ENCODE data around the gene CHRND.

Gene CHRND

DNA sequence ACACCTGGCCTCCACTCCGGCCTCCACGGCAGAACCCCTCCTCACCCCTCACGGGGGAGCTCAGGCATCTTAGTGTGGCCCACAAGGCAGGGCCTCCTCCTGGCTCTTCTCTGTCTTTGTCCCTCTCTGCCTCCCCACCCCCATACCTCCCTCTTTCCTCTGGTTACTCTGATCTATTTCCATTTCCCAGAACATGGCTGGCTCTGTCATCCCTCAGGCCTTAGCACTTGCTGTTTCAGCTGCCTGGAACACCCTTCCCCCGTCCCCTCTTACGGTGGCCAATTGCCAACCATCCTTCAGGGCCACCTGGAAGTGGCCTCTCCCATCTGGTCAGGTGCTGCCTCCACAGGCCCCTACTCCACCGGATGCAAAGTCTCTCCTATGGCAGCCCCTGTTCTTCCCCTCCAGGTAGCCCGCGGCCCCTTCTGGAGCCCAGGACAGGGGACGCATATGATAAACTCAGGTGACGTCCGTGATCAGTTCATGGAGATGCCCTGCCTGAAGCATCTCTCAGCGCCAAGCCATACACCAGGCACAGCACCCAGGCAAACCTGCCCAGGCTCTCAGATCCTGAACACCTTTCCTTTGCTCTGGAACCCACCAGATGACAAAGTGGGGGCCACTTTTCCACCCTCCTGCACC lies 34.7 kb upstream of the CHRND start:
- Histone ChIP-seq H3K79me2 (ENCODE audit: insufficient read depth, low read depth) (no peaks in the 10 kb centered on the region), H3K4me1 (ENCODE audit: low read depth, poor library complexity, severe bottlenecking) (no peaks in the 10 kb centered on the region), H4K20me1 (ENCODE audit: insufficient read depth) (no peaks in the 10 kb centered on the region), H3K9ac (no peak overlapping the region), H2AFZ (ENCODE audit: low read depth) (no peak overlapping the region), H3K4me3 (IDR thresholded peaks at IDR 0.05; ENCODE audit: insufficient read depth, low read depth, low read length) (no peak overlapping the region), H3K27me3 (ENCODE audit: insufficient read depth, low read depth) (no peaks in the 10 kb centered on the region), H3K4me2 (no peak overlapping the region), H3K36me3 (ENCODE audit: insufficient read depth) (no peaks in the 10 kb centered on the region), H3K27ac (no peak overlapping the region)
- TF ChIP-seq, protein P1, sequence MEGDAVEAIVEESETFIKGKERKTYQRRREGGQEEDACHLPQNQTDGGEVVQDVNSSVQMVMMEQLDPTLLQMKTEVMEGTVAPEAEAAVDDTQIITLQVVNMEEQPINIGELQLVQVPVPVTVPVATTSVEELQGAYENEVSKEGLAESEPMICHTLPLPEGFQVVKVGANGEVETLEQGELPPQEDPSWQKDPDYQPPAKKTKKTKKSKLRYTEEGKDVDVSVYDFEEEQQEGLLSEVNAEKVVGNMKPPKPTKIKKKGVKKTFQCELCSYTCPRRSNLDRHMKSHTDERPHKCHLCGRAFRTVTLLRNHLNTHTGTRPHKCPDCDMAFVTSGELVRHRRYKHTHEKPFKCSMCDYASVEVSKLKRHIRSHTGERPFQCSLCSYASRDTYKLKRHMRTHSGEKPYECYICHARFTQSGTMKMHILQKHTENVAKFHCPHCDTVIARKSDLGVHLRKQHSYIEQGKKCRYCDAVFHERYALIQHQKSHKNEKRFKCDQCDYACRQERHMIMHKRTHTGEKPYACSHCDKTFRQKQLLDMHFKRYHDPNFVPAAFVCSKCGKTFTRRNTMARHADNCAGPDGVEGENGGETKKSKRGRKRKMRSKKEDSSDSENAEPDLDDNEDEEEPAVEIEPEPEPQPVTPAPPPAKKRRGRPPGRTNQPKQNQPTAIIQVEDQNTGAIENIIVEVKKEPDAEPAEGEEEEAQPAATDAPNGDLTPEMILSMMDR (conservative IDR thresholded peaks at IDR 0.05; ENCODE audit: low read depth, low read length) = no peak

DNA sequence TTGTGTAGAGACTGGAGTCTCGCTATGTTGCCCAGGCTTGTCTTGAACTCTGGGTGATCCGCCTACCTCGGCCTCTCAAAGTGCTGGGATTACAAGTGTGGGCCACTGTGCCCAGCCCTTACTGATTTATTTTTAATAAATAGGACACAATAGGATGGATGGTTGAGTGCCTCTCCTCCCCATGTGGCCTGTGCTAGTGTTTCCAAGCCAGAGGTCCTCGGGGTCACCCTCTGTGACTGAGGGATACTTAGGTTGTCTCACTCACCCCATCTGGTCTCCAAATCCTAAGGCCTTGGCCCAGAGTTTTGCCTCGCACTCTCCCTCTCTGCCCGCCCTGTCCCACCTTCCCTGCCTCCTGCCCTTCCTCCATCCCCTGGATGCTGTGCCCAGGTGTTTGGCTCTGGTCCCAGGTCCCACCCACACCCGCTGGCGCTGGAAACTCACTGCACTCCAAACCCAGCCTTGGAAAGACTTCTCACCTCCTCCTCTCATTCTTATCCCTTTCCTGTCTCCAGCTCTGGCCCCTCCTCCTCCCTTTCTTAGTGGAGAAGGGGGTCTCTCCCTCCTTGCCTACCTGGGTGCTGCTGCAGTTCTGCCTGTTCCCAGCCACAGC lies 33.6 kb upstream of the CHRND start:
- H2AFZ ChIP-seq (ENCODE audit: low read depth) = no peak overlapping the region
- TF ChIP-seq, protein P1 (conservative IDR thresholded peaks at IDR 0.05; ENCODE audit: low read depth, low read length) = no peak

DNA sequence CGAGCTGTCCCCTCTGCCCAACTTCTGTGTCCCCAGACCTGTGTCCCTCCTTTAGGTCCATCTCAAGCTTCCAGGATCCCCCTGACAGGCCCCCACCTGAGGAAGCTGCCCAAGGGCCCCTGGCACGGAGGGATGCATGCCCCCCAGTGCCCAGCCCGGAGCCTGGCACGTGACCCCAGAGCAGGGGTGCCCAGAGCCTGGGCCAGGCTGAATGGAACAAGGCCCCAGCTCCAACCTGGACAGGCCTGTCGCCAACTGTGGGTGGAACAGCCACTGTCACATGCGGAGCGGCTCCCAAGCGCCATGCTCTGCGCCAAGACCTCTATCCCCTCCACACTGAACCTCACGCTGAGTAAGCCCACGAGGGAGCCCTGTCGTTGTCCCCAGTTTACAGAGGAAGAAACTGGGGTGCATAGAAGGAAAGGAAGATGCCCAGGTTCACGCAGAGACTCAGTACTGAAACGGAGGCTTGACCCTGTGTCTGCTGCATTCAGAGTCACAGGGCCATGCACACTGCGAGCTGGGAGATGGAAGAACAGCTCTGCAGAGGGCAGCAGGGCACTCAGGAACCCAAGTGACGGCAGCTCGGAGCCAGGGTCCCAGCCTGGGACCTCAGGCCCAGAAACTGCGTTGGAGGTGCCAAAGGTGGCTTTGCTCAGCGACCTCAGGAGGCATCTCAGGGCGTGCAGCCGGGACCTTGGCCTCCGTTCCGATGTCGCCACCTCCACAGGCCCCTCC lies 32.8 kb upstream of the CHRND start:
- Histone ChIP-seq H2AFZ (ENCODE audit: low read depth) (no peak overlapping the region), H3K4me3 (IDR thresholded peaks at IDR 0.05; ENCODE audit: insufficient read depth, low read depth, low read length) (no peak overlapping the region), H3K9ac (no peak overlapping the region), H3K36me3 (ENCODE audit: insufficient read depth) (no peaks in the 10 kb centered on the region), H3K4me1 (ENCODE audit: low read depth, poor library complexity, severe bottlenecking) (no peaks in the 10 kb centered on the region), H3K79me2 (ENCODE audit: insufficient read depth, low read depth) (no peaks in the 10 kb centered on the region), H3K27me3 (ENCODE audit: insufficient read depth, low read depth) (no peaks in the 10 kb centered on the region; the same call in 1 of the 2 replicates), H3K27ac (no peak overlapping the region), H4K20me1 (ENCODE audit: insufficient read depth) (no peaks in the 10 kb centered on the region), H3K4me2 (no peak overlapping the region)
- TF ChIP-seq, protein P1 (conservative IDR thresholded peaks at IDR 0.05; ENCODE audit: low read depth, low read length) = no peak

More for the DNA sequence above, 33.6 kb upstream of the CHRND start:
- Histone ChIP-seq H3K4me3 (IDR thresholded peaks at IDR 0.05; ENCODE audit: insufficient read depth, low read depth, low read length) (no peak overlapping the region), H3K27ac (no peak overlapping the region), H4K20me1 (ENCODE audit: insufficient read depth) (no peaks in the 10 kb centered on the region), H3K79me2 (ENCODE audit: insufficient read depth, low read depth) (no peaks in the 10 kb centered on the region), H3K36me3 (ENCODE audit: insufficient read depth) (no peaks in the 10 kb centered on the region), H3K9ac (no peak overlapping the region), H3K4me1 (ENCODE audit: low read depth, poor library complexity, severe bottlenecking) (no peaks in the 10 kb centered on the region), H3K4me2 (no peak overlapping the region), H3K27me3 (ENCODE audit: insufficient read depth, low read depth) (no peaks in the 10 kb centered on the region)

DNA sequence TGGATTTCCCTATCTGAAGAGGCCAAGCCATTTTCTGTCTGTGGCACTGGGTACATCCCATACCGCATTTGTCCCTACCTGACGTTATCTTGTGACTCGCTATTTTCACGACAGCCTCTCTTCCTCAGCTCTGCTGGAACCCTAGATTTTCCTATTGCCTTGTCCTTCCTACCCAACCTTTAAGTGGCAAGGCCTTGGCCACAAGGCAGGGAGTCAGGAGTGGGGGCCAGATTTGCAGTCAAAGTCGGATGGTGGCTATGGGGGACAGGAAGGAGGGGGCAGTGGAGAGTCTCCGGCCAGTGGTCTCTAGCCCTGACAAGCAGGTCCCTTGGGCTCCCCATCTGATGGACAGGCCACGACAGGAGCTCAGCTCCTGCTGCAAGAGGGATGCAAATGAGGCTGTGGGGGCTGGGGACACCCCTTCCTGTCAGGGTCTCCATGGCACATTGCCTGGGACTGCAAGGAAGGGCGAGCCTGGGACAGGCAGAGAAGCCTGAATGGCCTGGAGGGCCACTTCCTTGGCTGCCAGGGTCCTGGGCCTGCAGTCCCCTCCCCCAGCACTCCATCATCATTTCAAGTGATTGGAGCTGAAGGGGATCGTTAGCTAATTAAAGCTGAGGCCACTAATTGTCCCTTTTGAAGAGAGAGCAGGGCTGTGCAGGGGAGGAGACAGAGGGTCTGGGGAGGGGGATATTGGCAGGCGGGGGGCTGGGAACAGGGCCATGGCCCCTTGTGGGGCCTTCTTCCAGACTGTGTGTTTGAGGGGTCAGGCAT lies 32.1 kb upstream of the CHRND start:
- no peak overlapping the region for H3K9ac ChIP-seq
- TF ChIP-seq, protein P1 (conservative IDR thresholded peaks at IDR 0.05; ENCODE audit: low read depth, low read length) = no peak
- no peaks in the 10 kb centered on the region for H3K36me3 ChIP-seq (ENCODE audit: insufficient read depth)
- no peaks in the 10 kb centered on the region for H4K20me1 ChIP-seq (ENCODE audit: insufficient read depth)
- no peak overlapping the region for H3K4me2 ChIP-seq
- H3K27me3 ChIP-seq (ENCODE audit: insufficient read depth, low read depth) = no peaks in the 10 kb centered on the region; the same call in 1 of the 2 replicates
- H3K4me3 ChIP-seq (IDR thresholded peaks at IDR 0.05; ENCODE audit: insufficient read depth, low read depth, low read length) = no peak overlapping the region
- no peaks in the 10 kb centered on the region for H3K79me2 ChIP-seq (ENCODE audit: insufficient read depth, low read depth)
- no peak overlapping the region for H3K27ac ChIP-seq
- no peaks in the 10 kb centered on the region for H3K4me1 ChIP-seq (ENCODE audit: low read depth, poor library complexity, severe bottlenecking)
- no peak overlapping the region for H2AFZ ChIP-seq (ENCODE audit: low read depth)

Measured in KMS-11 (cell line).